IMR-90 (cell line): ENCODE measurements around the gene TPPP3. TPM values are rescaled to one million over a fixed set of nuclear protein-coding genes. Genes with fewer than 3 reads are reported as not detected.

Experiments
- ATAC-seq: fragments of 200-7000 bp; cut with Tn5 transposase; 2 replicates; pipeline ENCODE4 v1.9.1; 2020; ENCODE audit warnings: low read depth, mild to moderate bottlenecking, moderate library complexity
- BruUV-seq: library from RNA; stranded (reverse); fragments of 400-500 nt; replicated peaks from 2 replicates; lab custom pipeline; 2021; lab: Mats Ljungman, UMichigan
- CTCF ChIA-PET: fragments of 300-600 bp; formaldehyde crosslinking; extraction: SDS; loops from one replicate; lab custom pipeline; 2021; ENCODE audit warnings: antibody characterized with exemption; lab: Yijun Ruan, JAX
- POLR2A ChIA-PET: fragments of 300-600 bp; sonication (Branson Sonifier 250); formaldehyde crosslinking; loops from one replicate; lab custom pipeline; 2022; ENCODE audit warnings: antibody characterized with exemption; ENCODE audit not compliant: unreplicated experiment; lab: Charles Lee
- DNase-seq: peaks from one replicate; pipeline ENCODE4 v3.0.0; 2013
- H2AFZ ChIP-seq: replicated peaks from 2 replicates; pipeline ENCODE3; 2013; ENCODE audit warnings: low read length, mild to moderate bottlenecking; ENCODE audit not compliant: poor library complexity
- H2AK5ac ChIP-seq: 2 replicates; pipeline ENCODE4 v1.6.1; 2013; ENCODE audit warnings: low read depth, low read length, inconsistent platforms
- H2AK9ac ChIP-seq: replicated peaks from 2 replicates; pipeline ENCODE3; 2013; ENCODE audit warnings: mild to moderate bottlenecking, low read depth, low read length, moderate library complexity; ENCODE audit not compliant: poor library complexity
- H2BK120ac ChIP-seq: 2 replicates; pipeline ENCODE4 v1.6.1; 2013; ENCODE audit warnings: low read depth, low read length, inconsistent platforms
- H2BK15ac ChIP-seq: 3 replicates; pipeline ENCODE4 v1.6.1; 2013; ENCODE audit warnings: low read depth, low read length, inconsistent platforms
- H2BK20ac ChIP-seq: 2 replicates; pipeline ENCODE4 v1.6.1; 2013; ENCODE audit warnings: low read depth, mild to moderate bottlenecking, inconsistent platforms, low read length, moderate library complexity
- H2BK5ac ChIP-seq: 2 replicates; pipeline ENCODE4 v1.6.1; 2013; ENCODE audit warnings: mild to moderate bottlenecking, low read depth, low read length, inconsistent platforms; ENCODE audit not compliant: poor library complexity, severe bottlenecking
- H3K14ac ChIP-seq: replicated peaks from 2 replicates; pipeline ENCODE4 v1.6.1; 2013; ENCODE audit warnings: low read depth, low read length, inconsistent platforms
- H3K18ac ChIP-seq: 2 replicates; pipeline ENCODE4 v1.6.1; 2013; ENCODE audit warnings: low read depth, low read length, control low read depth
- H3K23ac ChIP-seq: 2 replicates; pipeline ENCODE4 v1.6.1; 2013; ENCODE audit warnings: low read depth, low read length, inconsistent platforms
- H3K27ac ChIP-seq: 2 replicates; pipeline ENCODE4 v1.5.1; 2013; ENCODE audit warnings: mild to moderate bottlenecking, control low read depth, low read length; ENCODE audit not compliant: insufficient read depth
- H3K27me3 ChIP-seq: 2 replicates; pipeline ENCODE4 v1.6.1; 2013; ENCODE audit warnings: low read length; ENCODE audit not compliant: control insufficient read depth, insufficient read depth
- H3K36me3 ChIP-seq: 2 replicates; pipeline ENCODE4 v1.6.1; 2013; ENCODE audit warnings: low read length, mixed read lengths; ENCODE audit not compliant: control insufficient read depth, insufficient read depth
- H3K4ac ChIP-seq: 2 replicates; pipeline ENCODE4 v1.6.1; 2013; ENCODE audit warnings: low read depth, low read length, inconsistent platforms
- H3K4me1 ChIP-seq: 2 replicates; pipeline ENCODE4 v1.6.1; 2013; ENCODE audit warnings: low read length, mixed read lengths; ENCODE audit not compliant: control insufficient read depth, insufficient read depth
- H3K4me2 ChIP-seq: 2 replicates; pipeline ENCODE4 v1.6.1; 2013; ENCODE audit warnings: low read depth, mild to moderate bottlenecking, control low read depth, low read length, moderate library complexity
- H3K4me3 ChIP-seq: 2 replicates; pipeline ENCODE4 v1.5.1; 2013; ENCODE audit warnings: low read depth, mild to moderate bottlenecking, control low read depth, low read length, moderate library complexity; ENCODE audit not compliant: insufficient read depth
- H3K56ac ChIP-seq: 2 replicates; pipeline ENCODE4 v1.6.1; 2013; ENCODE audit warnings: low read length, inconsistent platforms; ENCODE audit not compliant: insufficient read depth; ENCODE audit errors: extremely low read depth
- H3K79me1 ChIP-seq, 2 experiments: 2 replicates each; pipeline ENCODE4 v1.6.1; 2013; ENCODE audit warnings: low read length in 2 of 2, inconsistent platforms in 1 of 2, low read depth in 1 of 2
- H3K9ac ChIP-seq: 2 replicates; pipeline ENCODE4 v1.6.1; 2013; ENCODE audit warnings: low read depth, low read length, control low read depth
- H3K9me1 ChIP-seq: 2 replicates; pipeline ENCODE4 v1.6.1; 2013; ENCODE audit warnings: low read length, inconsistent platforms; ENCODE audit not compliant: insufficient read depth
- H3K9me3 ChIP-seq: 2 replicates; pipeline ENCODE4 v1.6.1; 2013; ENCODE audit warnings: low read length; ENCODE audit not compliant: control insufficient read depth, insufficient read depth
- H4K20me1 ChIP-seq: 2 replicates; pipeline ENCODE4 v1.6.1; 2013; ENCODE audit warnings: low read length, inconsistent platforms; ENCODE audit not compliant: insufficient read depth
- H4K5ac ChIP-seq: 2 replicates; pipeline ENCODE4 v1.6.1; 2013; ENCODE audit warnings: mild to moderate bottlenecking, low read depth, low read length, control low read depth
- H4K8ac ChIP-seq, 2 experiments: 2 replicates each; pipeline ENCODE4 v1.6.1; 2013; ENCODE audit warnings: low read depth in 2 of 2, low read length in 2 of 2, control low read depth in 1 of 2, inconsistent platforms in 1 of 2
- H4K91ac ChIP-seq: 2 replicates; pipeline ENCODE4 v1.6.1; 2013; ENCODE audit warnings: low read depth, low read length, inconsistent platforms; ENCODE audit not compliant: insufficient read depth
- BHLHE40 ChIP-seq: fragments of 150-350 bp; IDR thresholded peaks from 2 replicates; pipeline ENCODE4 v1.6.1; 2016; ENCODE audit warnings: mild to moderate bottlenecking, low read depth, low read length
- CEBPB ChIP-seq: IDR thresholded peaks from 2 replicates; pipeline ENCODE4 v1.6.1; 2012; ENCODE audit warnings: low read depth, low read length, improper control_type of control experiment
- CHD1 ChIP-seq: IDR thresholded peaks from 2 replicates; pipeline ENCODE4 v1.6.1; 2012; ENCODE audit warnings: low read depth, low read length, improper control_type of control experiment
- FOS ChIP-seq: fragments of 150-350 bp; IDR thresholded peaks from 2 replicates; pipeline ENCODE4 v1.6.1; 2016; ENCODE audit warnings: low read depth, low read length
- MAFK ChIP-seq: IDR thresholded peaks from 2 replicates; pipeline ENCODE4 v1.6.1; 2012; ENCODE audit warnings: low read depth, low read length, improper control_type of control experiment
- MAZ ChIP-seq: IDR thresholded peaks from 2 replicates; pipeline ENCODE4 v1.6.1; 2012; ENCODE audit warnings: low read depth, mild to moderate bottlenecking, low read length, improper control_type of control experiment, moderate library complexity, borderline replicate concordance
- MXI1 ChIP-seq: IDR thresholded peaks from 2 replicates; pipeline ENCODE4 v1.6.1; 2012; ENCODE audit warnings: low read depth, mild to moderate bottlenecking, low read length, moderate library complexity, borderline replicate concordance
- NFE2L2 ChIP-seq: fragments of 150-350 bp; IDR thresholded peaks from 2 replicates; pipeline ENCODE4 v1.6.1; 2016; ENCODE audit warnings: low read depth, mild to moderate bottlenecking, low read length
- POLR2A ChIP-seq: IDR thresholded peaks from 2 replicates; pipeline ENCODE4 v1.6.1; 2012; ENCODE audit warnings: mild to moderate bottlenecking, low read depth, low read length
- WGBS, 2 experiments: methylation state at CpG; one replicate each; pipeline versions ENCODE4 v1.1.5 to v1.1.7; 2013; ENCODE audit warnings: missing lambda C conversion rate in 2 of 2; ENCODE audit not compliant: insufficient read length in 1 of 2; ENCODE audit errors: extremely low coverage in 2 of 2; 5-methylcytosine and 5-hydroxymethylcytosine counted together
- dilution Hi-C: fragments of 300-500 bp; cut with HindIII; formaldehyde crosslinking; loops from one replicate; pipeline ENCODE4 v1.14.3; 2018; ENCODE audit warnings: low sequenced_read_pairs; ENCODE audit not compliant: unreplicated experiment
- in situ Hi-C: fragments of 300-500 bp; cut with MboI; formaldehyde crosslinking; loops from 3 replicates; pipeline ENCODE4 v1.14.3; 2019; ENCODE audit warnings: low sequenced_read_pairs, inconsistent platforms, mixed read lengths
- intact Hi-C: fragments of 100-400 bp; cut with micrococcal nuclease; formaldehyde crosslinking; loops from 2 replicates; pipeline ENCODE4 v1.10.0; 2022
- polyA plus RNA-seq, 3 experiments: library from polyadenylated mRNA; depleted of rRNA; stranded (reverse); fragments of >200 nt; gene quantifications; 2 replicates each; pipeline ENCODE4 v1.2.3, GENCODE V29; 2012; ENCODE audit warnings: low replicate concordance in 1 of 3
- total RNA-seq: library from RNA; depleted of rRNA; stranded (reverse); fragments of >200 nt; gene quantifications from 2 replicates; pipeline ENCODE4 v1.2.3, GENCODE V29; 2012
- TF ChIP-seq, protein P1 (sequence below): fragments of 150-350 bp; IDR thresholded peaks from 2 replicates; pipeline ENCODE4 v1.6.1; 2017; ENCODE audit warnings: mild to moderate bottlenecking, antibody characterized with exemption, low read length, low read depth
- TF ChIP-seq, protein P2 (sequence below): fragments of 150-350 bp; IDR thresholded peaks from 2 replicates; pipeline ENCODE4 v1.6.1; 2016; ENCODE audit warnings: low read depth, mild to moderate bottlenecking, low read length, moderate library complexity, borderline replicate concordance

TPPP3 gene
- total and polyA plus RNA-seq, 2 of the 4 experiments (the other 2 are of a cell fraction) = 0.54 to 2.4 TPM

DNA sequence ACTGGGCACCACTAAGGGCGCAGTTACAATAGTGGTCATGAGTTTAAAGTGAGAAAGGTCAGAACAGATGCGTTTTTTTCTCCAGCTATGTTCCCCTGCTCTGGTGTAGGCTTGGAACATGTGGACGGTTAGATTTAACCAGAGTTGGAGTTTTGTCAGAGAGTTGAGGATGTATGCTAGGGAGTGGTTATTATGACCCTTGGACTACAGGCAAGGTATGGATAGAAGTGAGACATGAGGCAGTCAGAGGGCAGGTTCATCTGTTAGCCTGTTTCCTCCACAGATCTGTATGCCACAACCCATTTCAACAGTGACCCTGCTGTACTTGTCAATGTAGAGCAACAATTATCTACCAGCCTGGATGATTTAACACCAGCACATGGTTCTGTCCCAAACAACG is 22.6 kb downstream of the TPPP3 start:
- no peaks in the 10 kb centered on the region for H3K79me1 ChIP-seq
- POLR2A ChIA-PET = no interaction called here
- intact Hi-C loops (loop anchor here (5.0 kb wide), 1 partner anchor 97 kb away; no protein-coding TSS in a partner anchor), in situ Hi-C loops (no loop called here), dilution Hi-C loops (no loop called here)
- DNase-seq (no peak), ATAC-seq (no peak)
- H3K14ac ChIP-seq = no peak overlapping the region
- no peak overlapping the region for H3K4me3 ChIP-seq
- H3K27me3 ChIP-seq = peaks cover 26% of the 10 kb centered on the region
- no peaks in the 10 kb centered on the region for H3K9me1 ChIP-seq
- no peak overlapping the region for H2BK5ac ChIP-seq
- no peak overlapping the region for H4K91ac ChIP-seq
- no peaks in the 10 kb centered on the region for H4K20me1 ChIP-seq
- H2BK20ac ChIP-seq = no peak overlapping the region
- no TSS peak for BruUV-seq
- no peak overlapping the region for H3K27ac ChIP-seq
- no peak overlapping the region for H2AK5ac ChIP-seq
- no peak overlapping the region for H2BK15ac ChIP-seq
- no peak overlapping the region for H2BK120ac ChIP-seq
- H3K56ac ChIP-seq = no peak overlapping the region
- no peak overlapping the region for H3K4me2 ChIP-seq
- no peak overlapping the region for H2AK9ac ChIP-seq
- no peak overlapping the region for H3K18ac ChIP-seq
- H3K9ac ChIP-seq = no peak overlapping the region
- H2AFZ ChIP-seq = no peak overlapping the region
- no peaks in the 10 kb centered on the region for H3K36me3 ChIP-seq
- no peak overlapping the region for H3K4ac ChIP-seq
- CTCF ChIA-PET = no interaction called here
- H4K8ac ChIP-seq = no peak overlapping the region
- no peaks in the 10 kb centered on the region for H3K9me3 ChIP-seq
- TF ChIP-seq CHD1 (no peak), NFE2L2 (no peak), MAFK (no peak), FOS (no peak), BHLHE40 (no peak), POLR2A (no peak), MXI1 (no peak), CEBPB (no peak), MAZ (no peak)
- TF ChIP-seq, protein P1, sequence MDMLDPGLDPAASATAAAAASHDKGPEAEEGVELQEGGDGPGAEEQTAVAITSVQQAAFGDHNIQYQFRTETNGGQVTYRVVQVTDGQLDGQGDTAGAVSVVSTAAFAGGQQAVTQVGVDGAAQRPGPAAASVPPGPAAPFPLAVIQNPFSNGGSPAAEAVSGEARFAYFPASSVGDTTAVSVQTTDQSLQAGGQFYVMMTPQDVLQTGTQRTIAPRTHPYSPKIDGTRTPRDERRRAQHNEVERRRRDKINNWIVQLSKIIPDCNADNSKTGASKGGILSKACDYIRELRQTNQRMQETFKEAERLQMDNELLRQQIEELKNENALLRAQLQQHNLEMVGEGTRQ = no peak
- TF ChIP-seq, protein P2, sequence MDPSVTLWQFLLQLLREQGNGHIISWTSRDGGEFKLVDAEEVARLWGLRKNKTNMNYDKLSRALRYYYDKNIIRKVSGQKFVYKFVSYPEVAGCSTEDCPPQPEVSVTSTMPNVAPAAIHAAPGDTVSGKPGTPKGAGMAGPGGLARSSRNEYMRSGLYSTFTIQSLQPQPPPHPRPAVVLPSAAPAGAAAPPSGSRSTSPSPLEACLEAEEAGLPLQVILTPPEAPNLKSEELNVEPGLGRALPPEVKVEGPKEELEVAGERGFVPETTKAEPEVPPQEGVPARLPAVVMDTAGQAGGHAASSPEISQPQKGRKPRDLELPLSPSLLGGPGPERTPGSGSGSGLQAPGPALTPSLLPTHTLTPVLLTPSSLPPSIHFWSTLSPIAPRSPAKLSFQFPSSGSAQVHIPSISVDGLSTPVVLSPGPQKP = no peak
- no peak overlapping the region for H3K23ac ChIP-seq
- H3K4me1 ChIP-seq = peaks cover 3% of the 10 kb centered on the region; the same call in 1 of the 2 replicates
- H4K5ac ChIP-seq = no peak overlapping the region
- WGBS, 2 experiments = 85% methylated on average over 2 of the region's 4 CpGs; no CpG with 5 or more reads in 1 of the 2 experiments
